Loucy (cell line): ENCODE data around the gene SLC2A1.

ENCODE experiments used
- EZH2phosphoT487 ChIP-seq: fragments of 200-600 bp; IDR thresholded peaks from 2 replicates; pipeline ENCODE4 v1.6.1; 2018; ENCODE audit warnings: antibody characterized with exemption, mild to moderate bottlenecking, moderate library complexity, borderline replicate concordance
- TF ChIP-seq, protein P1 (sequence below): fragments of 200-600 bp; sonication (generic); conservative IDR thresholded peaks from 2 replicates; pipeline ENCODE4 v1.5.1; 2014; ENCODE audit warnings: mild to moderate bottlenecking, antibody characterized with exemption, low read length

DNA sequence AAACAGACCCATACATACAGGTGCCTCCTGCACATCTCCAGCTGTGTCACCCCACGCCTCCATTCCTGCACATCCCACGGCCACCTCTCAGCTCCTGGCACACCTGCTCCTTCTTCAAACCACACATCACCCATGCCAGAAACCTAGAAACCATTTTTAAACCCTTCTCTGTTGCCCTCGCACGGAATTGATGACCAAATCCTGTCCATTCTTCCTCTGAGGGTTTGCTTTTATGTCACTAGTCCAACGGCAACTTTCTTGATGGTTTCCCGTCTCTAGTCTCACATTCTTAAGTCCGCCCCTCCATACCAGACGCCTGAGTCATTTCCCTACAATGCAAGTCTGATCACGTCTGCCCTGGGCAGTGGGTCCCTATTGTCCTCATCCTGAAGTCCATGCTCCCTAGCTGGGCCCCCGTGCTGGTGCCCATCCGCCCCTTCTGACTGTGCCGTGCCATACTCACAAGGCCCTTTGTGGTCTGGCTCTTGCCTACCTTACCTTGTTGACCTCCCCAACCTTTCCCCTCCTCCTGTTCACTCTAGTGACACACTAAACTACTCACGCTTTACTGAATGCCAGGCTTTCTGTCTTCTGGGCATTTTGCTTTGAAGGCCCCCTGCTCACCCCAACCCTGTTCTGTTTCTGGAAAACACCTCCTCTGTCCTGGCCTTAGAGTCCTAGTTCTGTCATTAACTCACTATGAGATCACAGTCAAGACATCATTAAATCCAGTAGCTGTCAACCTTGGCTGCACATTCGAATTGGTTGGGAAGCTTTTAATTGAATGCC is 17.6 kb downstream of the SLC2A1 start:
- TF ChIP-seq, protein P1, sequence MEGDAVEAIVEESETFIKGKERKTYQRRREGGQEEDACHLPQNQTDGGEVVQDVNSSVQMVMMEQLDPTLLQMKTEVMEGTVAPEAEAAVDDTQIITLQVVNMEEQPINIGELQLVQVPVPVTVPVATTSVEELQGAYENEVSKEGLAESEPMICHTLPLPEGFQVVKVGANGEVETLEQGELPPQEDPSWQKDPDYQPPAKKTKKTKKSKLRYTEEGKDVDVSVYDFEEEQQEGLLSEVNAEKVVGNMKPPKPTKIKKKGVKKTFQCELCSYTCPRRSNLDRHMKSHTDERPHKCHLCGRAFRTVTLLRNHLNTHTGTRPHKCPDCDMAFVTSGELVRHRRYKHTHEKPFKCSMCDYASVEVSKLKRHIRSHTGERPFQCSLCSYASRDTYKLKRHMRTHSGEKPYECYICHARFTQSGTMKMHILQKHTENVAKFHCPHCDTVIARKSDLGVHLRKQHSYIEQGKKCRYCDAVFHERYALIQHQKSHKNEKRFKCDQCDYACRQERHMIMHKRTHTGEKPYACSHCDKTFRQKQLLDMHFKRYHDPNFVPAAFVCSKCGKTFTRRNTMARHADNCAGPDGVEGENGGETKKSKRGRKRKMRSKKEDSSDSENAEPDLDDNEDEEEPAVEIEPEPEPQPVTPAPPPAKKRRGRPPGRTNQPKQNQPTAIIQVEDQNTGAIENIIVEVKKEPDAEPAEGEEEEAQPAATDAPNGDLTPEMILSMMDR, result no peak
- TF ChIP-seq EZH2phosphoT487, result no peak
